Globus pallidus (tissue), 1 donor: Measurements from ENCODE around the gene SP6.

Experiments
- DNase-seq: peaks from one replicate; pipeline ENCODE4 v3.0.0-alpha.2; 2015; ENCODE audit warnings: low spot score

SP6 gene

GRCh38 chr17:47850692-47851573 lies at the start of gene SP6:
Gene SP6 (minus strand): TSS chr17:47851163. CDS start chr17:47848429, 2,734 bp downstream.
- DNase-seq: no peak

DNA sequence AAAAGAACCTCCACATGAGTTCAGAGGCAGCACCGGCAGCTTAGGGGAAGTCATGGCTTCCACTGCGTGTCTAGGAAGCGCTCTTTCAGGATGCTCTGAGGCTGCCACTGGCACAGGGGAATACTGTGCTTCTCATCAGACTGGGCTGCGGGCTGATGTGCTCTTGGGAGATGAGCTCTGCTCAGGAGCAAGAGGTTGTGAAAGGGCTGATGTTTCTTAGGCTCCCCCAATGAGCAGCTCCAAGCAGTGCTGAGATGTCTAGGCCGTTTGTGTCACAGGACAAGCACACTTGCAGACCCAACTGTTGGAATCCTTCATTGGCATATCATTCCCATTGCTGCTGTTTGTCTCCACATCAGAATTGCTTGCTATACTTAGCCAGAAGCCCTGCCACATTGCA lies 48.7 kb upstream of the SP6 start:
- no peak for DNase-seq

GRCh38 chr17:47898241-47898640 lies 47.3 kb upstream of the SP6 start:
- DNase-seq: no peak

- peak; percentile 36 for DNase-seq
Observed at GRCh38 chr17:47897561-47897960, 46.6 kb upstream of the SP6 start.

- DNase-seq: no peak
Observed at GRCh38 chr17:47896672-47897490, 45.9 kb upstream of the SP6 start.

DNA sequence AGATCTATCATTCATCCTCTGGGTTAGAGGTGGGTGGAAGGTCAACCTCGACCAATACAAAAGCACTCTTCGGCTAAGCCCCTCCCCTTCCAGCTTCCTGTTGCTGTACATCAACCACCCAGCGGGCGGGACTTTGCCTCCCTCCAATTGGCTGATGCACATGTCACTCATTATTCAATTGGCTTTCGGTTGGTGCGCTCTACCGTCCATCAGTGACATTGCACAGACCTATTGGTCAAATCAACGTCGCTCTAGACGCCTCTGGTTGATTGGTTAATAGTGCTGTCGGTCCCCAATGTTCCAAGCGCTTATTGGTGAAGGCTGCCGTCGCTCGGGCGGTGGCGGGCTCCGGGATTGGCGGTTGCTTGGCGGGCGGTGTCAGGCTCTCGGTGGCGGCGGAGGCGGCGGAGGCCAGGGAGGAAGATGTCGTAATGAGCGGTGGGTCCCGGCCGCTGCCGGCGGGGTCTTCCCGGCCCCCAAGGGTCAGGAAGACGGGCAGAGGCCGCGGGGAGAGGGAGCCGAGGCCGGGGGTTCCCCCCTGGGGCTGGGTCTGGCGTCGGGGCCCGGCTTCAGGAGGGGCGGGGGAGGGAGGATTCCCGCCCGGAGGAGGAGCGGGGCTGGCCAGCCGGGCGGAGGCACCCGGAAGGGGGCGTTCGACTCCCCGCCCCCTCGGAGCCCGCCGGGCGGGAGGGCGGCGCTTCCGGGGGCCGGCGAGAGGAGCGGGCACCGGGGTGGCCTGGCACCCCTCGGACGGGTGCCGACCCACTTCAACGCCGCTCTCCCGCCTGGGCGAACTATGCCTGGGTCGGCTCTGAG lies 45.1 kb upstream of the SP6 start, which contains the start of gene SP2:
TSS of gene SP2 (plus strand) at position 381 of the 816 bp plus-strand sequence. CDS start at position 432, 51 bp downstream.
- peak; percentile 100 for DNase-seq

- no peak for DNase-seq
Observed at GRCh38 chr17:47895347-47895855, 44.4 kb upstream of the SP6 start.

- peak; percentile 32 for DNase-seq
Observed at GRCh38 chr17:47894498-47895346, 43.8 kb upstream of the SP6 start.

DNA sequence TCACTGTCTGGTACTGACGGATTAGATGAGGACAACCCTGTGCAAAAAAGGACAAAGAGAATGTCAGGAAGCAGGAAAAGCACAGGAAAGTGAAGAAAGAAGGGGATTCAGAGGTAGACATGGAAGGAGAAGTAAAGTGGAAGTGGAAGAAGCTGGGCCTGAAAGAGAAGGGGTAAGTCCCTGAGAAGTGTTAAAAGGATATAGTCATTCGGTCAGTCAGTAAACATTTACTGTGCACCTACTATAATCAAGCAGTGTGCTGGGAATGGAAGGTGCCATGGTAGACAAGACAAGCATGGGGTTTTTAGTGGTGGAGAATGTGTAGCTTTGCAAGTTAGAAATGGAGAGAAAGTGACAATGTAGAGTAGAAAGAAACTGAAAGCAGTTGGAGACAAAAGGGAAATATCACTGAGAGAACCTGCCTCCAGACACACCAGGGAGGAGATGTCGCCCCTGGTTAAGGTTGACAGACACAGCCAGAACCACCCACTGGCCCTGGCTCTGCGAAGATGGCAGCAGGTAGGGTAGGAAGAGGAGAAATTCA lies 40.7 kb upstream of the SP6 start:
- no peak for DNase-seq

- DNase-seq: peak; percentile 71
Observed at GRCh38 chr17:47889734-47890529, 39.0 kb upstream of the SP6 start.

- no peak for DNase-seq
Observed at GRCh38 chr17:47888293-47888692, 37.3 kb upstream of the SP6 start.

- DNase-seq: no peak
Observed at GRCh38 chr17:47884905-47885730, 34.2 kb upstream of the SP6 start.

- DNase-seq: no peak
Observed at GRCh38 chr17:47884427-47884740, 33.4 kb upstream of the SP6 start.

DNA sequence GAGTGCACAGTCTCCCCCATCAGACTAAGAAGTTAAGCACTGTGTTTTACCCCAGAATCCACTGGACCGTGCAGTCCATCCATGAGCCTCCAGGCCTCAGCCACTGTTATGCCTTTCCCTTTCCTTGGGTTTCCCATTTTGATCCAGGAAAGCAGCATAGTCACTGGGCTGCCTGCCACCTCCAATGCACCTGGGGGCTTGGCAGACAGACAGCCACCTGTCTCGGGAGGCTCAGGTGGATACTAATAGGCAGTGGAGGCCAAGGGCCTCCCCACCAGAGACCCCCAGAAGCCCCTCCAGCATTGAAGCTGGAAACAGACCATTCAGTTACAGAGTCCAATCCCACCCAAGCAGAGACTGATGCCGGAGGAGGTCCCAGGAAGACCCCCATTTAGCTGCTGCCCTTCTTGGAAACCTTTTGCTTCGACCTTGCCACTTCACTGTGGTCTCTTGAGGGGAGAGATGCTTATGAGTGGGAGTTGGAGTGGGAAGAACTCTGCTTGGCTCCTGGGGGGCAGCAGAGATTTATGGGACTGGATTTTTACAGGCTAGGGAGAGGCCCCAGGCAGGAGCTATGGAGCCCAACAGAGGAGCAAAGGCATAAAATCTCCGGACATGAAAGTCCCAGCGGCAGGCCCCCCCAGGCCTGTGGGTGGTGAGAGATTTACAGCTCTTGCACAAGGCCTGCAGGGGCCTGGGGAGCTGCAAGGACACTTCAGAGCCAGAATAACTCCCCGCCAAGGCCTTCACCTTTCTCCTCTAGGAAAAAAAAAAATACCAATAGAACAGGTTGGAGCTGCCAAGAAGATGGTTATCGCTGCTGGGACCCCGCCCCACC lies 32.8 kb upstream of the SP6 start:
- no peak for DNase-seq

- no peak for DNase-seq
Observed at GRCh38 chr17:47882695-47883588, 32.0 kb upstream of the SP6 start.

- no peak for DNase-seq
Observed at GRCh38 chr17:47882247-47882646, 31.3 kb upstream of the SP6 start.
